WTC11 (cell line): ENCODE results near the gene SLC6A1. TPM values are rescaled to one million over a fixed set of nuclear protein-coding genes. Genes with fewer than 3 reads are reported as not detected.

ENCODE experiments used
- ATAC-seq: fragments of 200-7000 bp; cut with Tn5 transposase; 2 replicates; pipeline ENCODE4 v1.10.0; 2021; ENCODE audit warnings: mild to moderate bottlenecking, moderate library complexity
- CTCF ChIA-PET: fragments of 300-600 bp; sonication (Branson Sonifier 250); formaldehyde crosslinking; loops from one replicate; lab custom pipeline; 2021; ENCODE audit warnings: antibody characterized with exemption; lab: Charles Lee
- POLR2A ChIA-PET: fragments of 350-600 bp; sonication (Branson Sonifier 250); formaldehyde crosslinking; loops from one replicate; lab custom pipeline; 2021; ENCODE audit warnings: antibody characterized with exemption; lab: Charles Lee
- DNase-seq: peaks from one replicate; pipeline ENCODE4 v3.0.0; 2021; ENCODE audit warnings: low spot score
- H3K27ac Mint-ChIP-seq: 2 replicates; pipeline ENCODE4 v1.8.0; 2021; ENCODE audit warnings: mixed read lengths
- H3K27me3 Mint-ChIP-seq: 2 replicates; pipeline ENCODE4 v1.8.0; 2021; ENCODE audit warnings: low read depth, mild to moderate bottlenecking, moderate library complexity, mixed read lengths
- H3K36me3 Mint-ChIP-seq: 2 replicates; pipeline ENCODE4 v1.8.0; 2021; ENCODE audit warnings: mixed read lengths
- H3K4me1 Mint-ChIP-seq: 2 replicates; pipeline ENCODE4 v1.8.0; 2022; ENCODE audit warnings: mixed read lengths
- H3K4me3 Mint-ChIP-seq: 2 replicates; pipeline ENCODE4 v1.8.0; 2021; ENCODE audit warnings: mild to moderate bottlenecking, moderate library complexity, mixed read lengths
- H3K9me3 Mint-ChIP-seq: 2 replicates; pipeline ENCODE4 v1.8.0; 2021; ENCODE audit warnings: mixed read lengths
- ATF1 ChIP-seq: sonication (generic); formaldehyde crosslinking; IDR thresholded peaks from 2 replicates; pipeline ENCODE4 v1.8.1; 2023; ENCODE audit warnings: mild to moderate bottlenecking, moderate library complexity, missing genetic modification reagents
- CBFB ChIP-seq: sonication (generic); formaldehyde crosslinking; IDR thresholded peaks from 2 replicates; pipeline ENCODE4 v1.8.1; 2022; ENCODE audit warnings: mild to moderate bottlenecking, low read depth, missing genetic modification reagents
- CREM ChIP-seq: sonication (generic); formaldehyde crosslinking; IDR thresholded peaks from 2 replicates; pipeline ENCODE4 v1.8.1; 2022; ENCODE audit warnings: mild to moderate bottlenecking, missing genetic modification reagents, moderate library complexity
- GABPB1 ChIP-seq: sonication (generic); formaldehyde crosslinking; IDR thresholded peaks from 2 replicates; pipeline ENCODE4 v1.8.1; 2023; ENCODE audit warnings: mild to moderate bottlenecking, missing genetic modification reagents
- NFE2L1 ChIP-seq: sonication (generic); formaldehyde crosslinking; IDR thresholded peaks from 2 replicates; pipeline ENCODE4 v1.8.1; 2023; ENCODE audit warnings: missing genetic modification reagents
- NR1H2 ChIP-seq: sonication (generic); formaldehyde crosslinking; IDR thresholded peaks from 2 replicates; pipeline ENCODE4 v1.9.0; 2021; ENCODE audit warnings: mild to moderate bottlenecking, moderate library complexity, missing genetic modification reagents
- NR2C2 ChIP-seq: sonication (generic); formaldehyde crosslinking; IDR thresholded peaks from 2 replicates; pipeline ENCODE4 v1.8.0; 2022; ENCODE audit warnings: mild to moderate bottlenecking, missing genetic modification reagents
- SMAD3 ChIP-seq: sonication (generic); formaldehyde crosslinking; IDR thresholded peaks from 2 replicates; pipeline ENCODE4 v1.8.0; 2022; ENCODE audit warnings: missing genetic modification reagents, mild to moderate bottlenecking, borderline replicate concordance
- TP53 ChIP-seq: sonication (generic); formaldehyde crosslinking; IDR thresholded peaks from 2 replicates; pipeline ENCODE4 v1.8.1; 2023; ENCODE audit warnings: mild to moderate bottlenecking, missing genetic modification reagents
- ZNF219 ChIP-seq: sonication (generic); formaldehyde crosslinking; IDR thresholded peaks from 2 replicates; pipeline ENCODE4 v1.8.0; 2023; ENCODE audit warnings: missing genetic modification reagents, mild to moderate bottlenecking, borderline replicate concordance
- ZNF416 ChIP-seq: fragments of 250-450 bp; sonication (Bioruptor Pico); IDR thresholded peaks from 2 replicates; pipeline ENCODE4 v1.9.0; 2021; ENCODE audit warnings: mild to moderate bottlenecking, inconsistent platforms
- total RNA-seq: library from RNA; stranded (reverse); gene quantifications from 3 replicates; pipeline ENCODE4 v1.2.3, GENCODE V29; 2021
- TF ChIP-seq, protein P1 (sequence below): sonication (generic); formaldehyde crosslinking; conservative IDR thresholded peaks from 2 replicates; pipeline ENCODE4 v1.8.1; 2023; ENCODE audit warnings: mild to moderate bottlenecking, low read depth, missing genetic modification reagents, moderate library complexity
- TF ChIP-seq, protein P2 (sequence below): fragments of 250-450 bp; sonication (Bioruptor Pico); conservative IDR thresholded peaks from 2 replicates; pipeline ENCODE4 v1.9.0; 2021; ENCODE audit warnings: mild to moderate bottlenecking
- TF ChIP-seq, protein P3 (sequence below): sonication (generic); formaldehyde crosslinking; IDR thresholded peaks from 2 replicates; pipeline ENCODE4 v1.8.0; 2022; ENCODE audit warnings: mild to moderate bottlenecking, missing genetic modification reagents
- TF ChIP-seq, protein P4 (sequence below): sonication (generic); formaldehyde crosslinking; IDR thresholded peaks from 2 replicates; pipeline ENCODE4 v1.8.1; 2022; ENCODE audit warnings: missing genetic modification reagents, borderline replicate concordance
- TF ChIP-seq, protein P5 (sequence below): fragments of 250-450 bp; sonication (Bioruptor Pico); IDR thresholded peaks from 2 replicates; pipeline ENCODE4 v2.1.2; 2022; ENCODE audit warnings: mild to moderate bottlenecking, moderate library complexity
- TF ChIP-seq, protein P6 (sequence below): sonication (generic); formaldehyde crosslinking; IDR thresholded peaks from 2 replicates; pipeline ENCODE4 v1.8.1; 2022; ENCODE audit warnings: low read depth, mild to moderate bottlenecking, moderate library complexity, missing genetic modification reagents, borderline replicate concordance
- TF ChIP-seq, protein P7 (sequence below): sonication (generic); formaldehyde crosslinking; IDR thresholded peaks from 2 replicates; pipeline ENCODE4 v1.8.0; 2023; ENCODE audit warnings: mild to moderate bottlenecking, missing genetic modification reagents

Gene SLC6A1
- total RNA-seq, 1 experiment from 2014 or later, result 0.72 TPM

DNA sequence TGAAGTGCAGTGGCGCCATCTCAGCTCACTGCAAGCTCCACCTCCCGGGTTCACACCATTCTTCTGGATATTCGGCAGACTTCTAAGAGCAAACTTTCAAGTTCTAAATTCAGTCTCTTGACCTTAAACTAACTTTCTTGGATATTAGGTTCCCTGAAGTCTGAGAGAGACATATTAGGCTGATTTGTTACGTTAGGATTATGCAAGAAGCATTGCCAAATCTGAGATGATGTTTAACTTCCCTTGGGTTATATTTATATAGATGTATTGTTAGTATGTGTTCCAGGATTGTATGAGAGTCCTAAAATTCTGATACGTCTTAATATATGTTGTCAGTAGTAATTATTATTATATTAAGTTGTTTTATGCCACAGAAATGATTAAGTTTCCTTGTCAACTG is 80.1 kb downstream of the SLC6A1 start (continued):
- TF ChIP-seq GABPB1, result no peak
- TF ChIP-seq CBFB (CRISPR knock-in tag), result no peak
- no peak for TF ChIP-seq TP53 (CRISPR knock-in tag)
- TF ChIP-seq ZNF416, result no peak
- TF ChIP-seq, protein P1, sequence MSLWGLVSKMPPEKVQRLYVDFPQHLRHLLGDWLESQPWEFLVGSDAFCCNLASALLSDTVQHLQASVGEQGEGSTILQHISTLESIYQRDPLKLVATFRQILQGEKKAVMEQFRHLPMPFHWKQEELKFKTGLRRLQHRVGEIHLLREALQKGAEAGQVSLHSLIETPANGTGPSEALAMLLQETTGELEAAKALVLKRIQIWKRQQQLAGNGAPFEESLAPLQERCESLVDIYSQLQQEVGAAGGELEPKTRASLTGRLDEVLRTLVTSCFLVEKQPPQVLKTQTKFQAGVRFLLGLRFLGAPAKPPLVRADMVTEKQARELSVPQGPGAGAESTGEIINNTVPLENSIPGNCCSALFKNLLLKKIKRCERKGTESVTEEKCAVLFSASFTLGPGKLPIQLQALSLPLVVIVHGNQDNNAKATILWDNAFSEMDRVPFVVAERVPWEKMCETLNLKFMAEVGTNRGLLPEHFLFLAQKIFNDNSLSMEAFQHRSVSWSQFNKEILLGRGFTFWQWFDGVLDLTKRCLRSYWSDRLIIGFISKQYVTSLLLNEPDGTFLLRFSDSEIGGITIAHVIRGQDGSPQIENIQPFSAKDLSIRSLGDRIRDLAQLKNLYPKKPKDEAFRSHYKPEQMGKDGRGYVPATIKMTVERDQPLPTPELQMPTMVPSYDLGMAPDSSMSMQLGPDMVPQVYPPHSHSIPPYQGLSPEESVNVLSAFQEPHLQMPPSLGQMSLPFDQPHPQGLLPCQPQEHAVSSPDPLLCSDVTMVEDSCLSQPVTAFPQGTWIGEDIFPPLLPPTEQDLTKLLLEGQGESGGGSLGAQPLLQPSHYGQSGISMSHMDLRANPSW, result no peak

DNA sequence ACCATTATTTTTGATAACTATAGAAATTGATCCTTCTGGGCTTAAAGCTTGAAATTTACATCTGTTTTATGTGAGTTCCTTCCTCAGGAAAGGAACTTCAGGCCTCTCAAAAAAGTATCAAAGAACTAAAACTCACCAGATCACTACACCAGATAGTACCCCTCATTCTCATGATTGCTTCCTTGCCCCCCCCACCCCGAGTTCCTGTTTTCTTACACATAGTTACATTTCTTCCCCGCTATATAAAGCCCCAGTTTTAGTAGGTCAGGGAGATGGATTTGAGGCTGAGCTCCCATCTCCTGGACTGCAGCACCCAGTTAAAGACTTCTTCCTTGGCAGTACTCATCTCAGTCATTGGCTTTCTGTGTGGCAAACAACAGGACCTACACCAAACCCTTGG is 81.5 kb downstream of the SLC6A1 start:
- CTCF ChIA-PET, result interaction anchor here (2.2 kb wide), 1 partner anchor 13 kb away, joined by 11 read pairs; no protein-coding TSS in a partner anchor
- no peaks in the 10 kb centered on the region for H3K4me1 Mint-ChIP-seq
- peaks cover 16% of the 10 kb centered on the region for H3K36me3 Mint-ChIP-seq
- no peak overlapping the region for H3K27ac Mint-ChIP-seq
- no peak overlapping the region for H3K4me3 Mint-ChIP-seq
- peaks cover 11% of the 10 kb centered on the region for H3K27me3 Mint-ChIP-seq
- ATAC-seq (no peak), DNase-seq (no peak)
- POLR2A ChIA-PET, result no interaction called here
- H3K9me3 Mint-ChIP-seq, result peaks cover 58% of the 10 kb centered on the region
- TF ChIP-seq CREM (no peak), ZNF219 (CRISPR knock-in tag) (no peak), ATF1 (CRISPR knock-in tag) (no peak), SMAD3 (CRISPR knock-in tag) (no peak), NR1H2 (CRISPR knock-in tag) (no peak), NFE2L1 (no peak), NR2C2 (CRISPR knock-in tag) (no peak)
- TF ChIP-seq, protein P2, sequence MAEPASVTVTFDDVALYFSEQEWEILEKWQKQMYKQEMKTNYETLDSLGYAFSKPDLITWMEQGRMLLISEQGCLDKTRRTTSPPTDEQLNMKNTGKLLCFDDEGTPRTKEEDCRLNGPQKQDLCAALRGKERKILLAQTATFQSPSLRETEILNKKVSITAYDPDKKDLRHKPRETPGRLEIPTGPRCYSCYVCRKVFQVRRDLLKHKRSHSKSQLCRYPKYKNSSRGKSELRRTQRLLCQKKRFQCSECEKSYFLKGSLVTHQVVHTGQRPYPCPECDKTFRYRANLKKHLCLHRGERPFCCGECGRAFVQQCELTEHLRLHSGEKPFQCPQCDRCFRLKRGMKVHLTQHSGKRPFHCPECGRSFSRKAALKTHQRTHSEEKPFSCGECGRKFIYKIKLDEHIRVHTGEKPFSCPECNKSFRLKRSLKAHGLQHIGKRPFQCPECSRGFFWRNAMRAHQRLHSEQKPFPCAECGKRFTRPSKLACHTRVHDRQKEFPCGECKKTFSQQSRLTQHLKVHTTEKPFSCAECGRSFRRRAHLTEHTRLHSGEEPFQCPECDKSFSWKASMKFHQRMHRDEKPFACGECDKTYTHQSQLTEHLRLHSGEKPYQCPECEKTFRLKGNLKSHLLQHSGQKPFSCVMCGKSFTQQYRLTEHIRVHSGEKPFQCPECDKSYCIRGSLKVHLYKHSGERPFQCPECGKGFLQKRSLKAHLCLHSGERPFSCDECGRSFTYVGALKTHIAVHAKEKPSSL, result no peak
- TF ChIP-seq, protein P3, sequence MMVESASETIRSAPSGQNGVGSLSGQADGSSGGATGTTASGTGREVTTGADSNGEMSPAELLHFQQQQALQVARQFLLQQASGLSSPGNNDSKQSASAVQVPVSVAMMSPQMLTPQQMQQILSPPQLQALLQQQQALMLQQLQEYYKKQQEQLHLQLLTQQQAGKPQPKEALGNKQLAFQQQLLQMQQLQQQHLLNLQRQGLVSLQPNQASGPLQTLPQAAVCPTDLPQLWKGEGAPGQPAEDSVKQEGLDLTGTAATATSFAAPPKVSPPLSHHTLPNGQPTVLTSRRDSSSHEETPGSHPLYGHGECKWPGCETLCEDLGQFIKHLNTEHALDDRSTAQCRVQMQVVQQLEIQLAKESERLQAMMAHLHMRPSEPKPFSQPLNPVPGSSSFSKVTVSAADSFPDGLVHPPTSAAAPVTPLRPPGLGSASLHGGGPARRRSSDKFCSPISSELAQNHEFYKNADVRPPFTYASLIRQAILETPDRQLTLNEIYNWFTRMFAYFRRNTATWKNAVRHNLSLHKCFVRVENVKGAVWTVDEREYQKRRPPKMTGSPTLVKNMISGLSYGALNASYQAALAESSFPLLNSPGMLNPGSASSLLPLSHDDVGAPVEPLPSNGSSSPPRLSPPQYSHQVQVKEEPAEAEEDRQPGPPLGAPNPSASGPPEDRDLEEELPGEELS (CRISPR knock-in tag), result no peak
- TF ChIP-seq, protein P4, sequence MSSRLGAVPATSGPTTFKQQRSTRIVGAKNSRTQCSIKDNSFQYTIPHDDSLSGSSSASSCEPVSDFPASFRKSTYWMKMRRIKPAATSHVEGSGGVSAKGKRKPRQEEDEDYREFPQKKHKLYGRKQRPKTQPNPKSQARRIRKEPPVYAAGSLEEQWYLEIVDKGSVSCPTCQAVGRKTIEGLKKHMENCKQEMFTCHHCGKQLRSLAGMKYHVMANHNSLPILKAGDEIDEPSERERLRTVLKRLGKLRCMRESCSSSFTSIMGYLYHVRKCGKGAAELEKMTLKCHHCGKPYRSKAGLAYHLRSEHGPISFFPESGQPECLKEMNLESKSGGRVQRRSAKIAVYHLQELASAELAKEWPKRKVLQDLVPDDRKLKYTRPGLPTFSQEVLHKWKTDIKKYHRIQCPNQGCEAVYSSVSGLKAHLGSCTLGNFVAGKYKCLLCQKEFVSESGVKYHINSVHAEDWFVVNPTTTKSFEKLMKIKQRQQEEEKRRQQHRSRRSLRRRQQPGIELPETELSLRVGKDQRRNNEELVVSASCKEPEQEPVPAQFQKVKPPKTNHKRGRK (CRISPR knock-in tag), result no peak
- TF ChIP-seq, protein P5, sequence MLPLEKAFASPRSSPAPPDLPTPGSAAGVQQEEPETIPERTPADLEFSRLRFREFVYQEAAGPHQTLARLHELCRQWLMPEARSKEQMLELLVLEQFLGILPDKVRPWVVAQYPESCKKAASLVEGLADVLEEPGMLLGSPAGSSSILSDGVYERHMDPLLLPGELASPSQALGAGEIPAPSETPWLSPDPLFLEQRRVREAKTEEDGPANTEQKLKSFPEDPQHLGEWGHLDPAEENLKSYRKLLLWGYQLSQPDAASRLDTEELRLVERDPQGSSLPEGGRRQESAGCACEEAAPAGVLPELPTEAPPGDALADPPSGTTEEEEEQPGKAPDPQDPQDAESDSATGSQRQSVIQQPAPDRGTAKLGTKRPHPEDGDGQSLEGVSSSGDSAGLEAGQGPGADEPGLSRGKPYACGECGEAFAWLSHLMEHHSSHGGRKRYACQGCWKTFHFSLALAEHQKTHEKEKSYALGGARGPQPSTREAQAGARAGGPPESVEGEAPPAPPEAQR (CRISPR knock-in tag), result no peak
- TF ChIP-seq, protein P6, sequence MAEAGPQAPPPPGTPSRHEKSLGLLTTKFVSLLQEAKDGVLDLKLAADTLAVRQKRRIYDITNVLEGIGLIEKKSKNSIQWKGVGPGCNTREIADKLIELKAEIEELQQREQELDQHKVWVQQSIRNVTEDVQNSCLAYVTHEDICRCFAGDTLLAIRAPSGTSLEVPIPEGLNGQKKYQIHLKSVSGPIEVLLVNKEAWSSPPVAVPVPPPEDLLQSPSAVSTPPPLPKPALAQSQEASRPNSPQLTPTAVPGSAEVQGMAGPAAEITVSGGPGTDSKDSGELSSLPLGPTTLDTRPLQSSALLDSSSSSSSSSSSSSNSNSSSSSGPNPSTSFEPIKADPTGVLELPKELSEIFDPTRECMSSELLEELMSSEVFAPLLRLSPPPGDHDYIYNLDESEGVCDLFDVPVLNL (CRISPR knock-in tag), result no peak
- TF ChIP-seq, protein P1, result no peak
- TF ChIP-seq, protein P7, sequence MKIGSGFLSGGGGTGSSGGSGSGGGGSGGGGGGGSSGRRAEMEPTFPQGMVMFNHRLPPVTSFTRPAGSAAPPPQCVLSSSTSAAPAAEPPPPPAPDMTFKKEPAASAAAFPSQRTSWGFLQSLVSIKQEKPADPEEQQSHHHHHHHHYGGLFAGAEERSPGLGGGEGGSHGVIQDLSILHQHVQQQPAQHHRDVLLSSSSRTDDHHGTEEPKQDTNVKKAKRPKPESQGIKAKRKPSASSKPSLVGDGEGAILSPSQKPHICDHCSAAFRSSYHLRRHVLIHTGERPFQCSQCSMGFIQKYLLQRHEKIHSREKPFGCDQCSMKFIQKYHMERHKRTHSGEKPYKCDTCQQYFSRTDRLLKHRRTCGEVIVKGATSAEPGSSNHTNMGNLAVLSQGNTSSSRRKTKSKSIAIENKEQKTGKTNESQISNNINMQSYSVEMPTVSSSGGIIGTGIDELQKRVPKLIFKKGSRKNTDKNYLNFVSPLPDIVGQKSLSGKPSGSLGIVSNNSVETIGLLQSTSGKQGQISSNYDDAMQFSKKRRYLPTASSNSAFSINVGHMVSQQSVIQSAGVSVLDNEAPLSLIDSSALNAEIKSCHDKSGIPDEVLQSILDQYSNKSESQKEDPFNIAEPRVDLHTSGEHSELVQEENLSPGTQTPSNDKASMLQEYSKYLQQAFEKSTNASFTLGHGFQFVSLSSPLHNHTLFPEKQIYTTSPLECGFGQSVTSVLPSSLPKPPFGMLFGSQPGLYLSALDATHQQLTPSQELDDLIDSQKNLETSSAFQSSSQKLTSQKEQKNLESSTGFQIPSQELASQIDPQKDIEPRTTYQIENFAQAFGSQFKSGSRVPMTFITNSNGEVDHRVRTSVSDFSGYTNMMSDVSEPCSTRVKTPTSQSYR (CRISPR knock-in tag), result no peak
